DND-41 (cell line): ENCODE data around the gene CLVS2.

Experiments used
- EZH2 ChIP-seq: IDR thresholded peaks from 3 replicates; pipeline ENCODE4 v1.6.1; 2012; ENCODE audit warnings: borderline replicate concordance, low read depth, mild to moderate bottlenecking, moderate library complexity, low read length, inconsistent platforms; ENCODE audit not compliant: severe bottlenecking
- TF ChIP-seq, protein P1 (sequence below): IDR thresholded peaks from 2 replicates; pipeline ENCODE4 v1.5.1; 2012; ENCODE audit warnings: borderline replicate concordance, low read length, moderate library complexity, mild to moderate bottlenecking; ENCODE audit not compliant: poor library complexity, severe bottlenecking; ENCODE audit errors: extremely low read depth

DNA sequence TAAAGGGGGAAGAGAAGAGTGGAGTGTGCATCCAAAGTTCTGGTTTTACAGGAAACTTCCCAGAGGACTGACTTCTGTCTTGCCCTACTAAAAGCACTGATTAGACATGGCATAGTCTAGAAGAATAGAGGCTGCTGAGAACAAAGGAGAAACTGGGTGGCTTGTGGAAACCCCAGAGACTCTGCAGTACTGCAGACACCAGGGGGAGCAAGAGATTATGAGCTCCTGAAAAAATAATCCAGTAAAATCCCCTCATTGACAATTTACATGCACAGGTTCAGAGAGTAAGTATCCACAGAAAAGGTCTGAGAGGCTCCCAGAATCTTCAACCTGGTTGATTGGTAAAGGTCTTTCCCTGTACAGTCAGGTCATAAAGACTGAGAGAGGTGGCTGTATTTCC, 48.7 kb upstream of the CLVS2 start:
- TF ChIP-seq, protein P1, sequence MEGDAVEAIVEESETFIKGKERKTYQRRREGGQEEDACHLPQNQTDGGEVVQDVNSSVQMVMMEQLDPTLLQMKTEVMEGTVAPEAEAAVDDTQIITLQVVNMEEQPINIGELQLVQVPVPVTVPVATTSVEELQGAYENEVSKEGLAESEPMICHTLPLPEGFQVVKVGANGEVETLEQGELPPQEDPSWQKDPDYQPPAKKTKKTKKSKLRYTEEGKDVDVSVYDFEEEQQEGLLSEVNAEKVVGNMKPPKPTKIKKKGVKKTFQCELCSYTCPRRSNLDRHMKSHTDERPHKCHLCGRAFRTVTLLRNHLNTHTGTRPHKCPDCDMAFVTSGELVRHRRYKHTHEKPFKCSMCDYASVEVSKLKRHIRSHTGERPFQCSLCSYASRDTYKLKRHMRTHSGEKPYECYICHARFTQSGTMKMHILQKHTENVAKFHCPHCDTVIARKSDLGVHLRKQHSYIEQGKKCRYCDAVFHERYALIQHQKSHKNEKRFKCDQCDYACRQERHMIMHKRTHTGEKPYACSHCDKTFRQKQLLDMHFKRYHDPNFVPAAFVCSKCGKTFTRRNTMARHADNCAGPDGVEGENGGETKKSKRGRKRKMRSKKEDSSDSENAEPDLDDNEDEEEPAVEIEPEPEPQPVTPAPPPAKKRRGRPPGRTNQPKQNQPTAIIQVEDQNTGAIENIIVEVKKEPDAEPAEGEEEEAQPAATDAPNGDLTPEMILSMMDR, result peak; percentile 69
- TF ChIP-seq EZH2, result no peak
